Measurements from ENCODE around the gene NME3.

The NME3 gene

GRCh38 chr16:1745181-1745899, 26.0 kb downstream of the NME3 start:
- H3K4me3 ChIP-seq (ENCODE audit: low read depth, low read length): peak overlapping the region; percentile 21
- in situ Hi-C loops (cut with HindIII; ENCODE audit: low sequenced_read_pairs): loop anchor here (10.0 kb wide), 1 partner anchor 61 kb away; no protein-coding TSS in a partner anchor
- peak; percentile 78 for DNase-seq (ENCODE audit: low read depth)
- no peak for TF ChIP-seq CTCF (IDR thresholded peaks at IDR 0.05; ENCODE audit: low read depth, low read length, missing control alignments)

- no peak overlapping the region for H3K4me3 ChIP-seq (ENCODE audit: low read depth, low read length)
- TF ChIP-seq CTCF (IDR thresholded peaks at IDR 0.05; ENCODE audit: low read depth, low read length, missing control alignments): no peak
- no peak for DNase-seq (ENCODE audit: low read depth)
- in situ Hi-C loops (cut with HindIII; ENCODE audit: low sequenced_read_pairs): loop anchor here (10.0 kb wide), 1 partner anchor 60 kb away; no protein-coding TSS in a partner anchor
Observed at GRCh38 chr16:1744338-1744840, 27.0 kb downstream of the NME3 start.

DNA sequence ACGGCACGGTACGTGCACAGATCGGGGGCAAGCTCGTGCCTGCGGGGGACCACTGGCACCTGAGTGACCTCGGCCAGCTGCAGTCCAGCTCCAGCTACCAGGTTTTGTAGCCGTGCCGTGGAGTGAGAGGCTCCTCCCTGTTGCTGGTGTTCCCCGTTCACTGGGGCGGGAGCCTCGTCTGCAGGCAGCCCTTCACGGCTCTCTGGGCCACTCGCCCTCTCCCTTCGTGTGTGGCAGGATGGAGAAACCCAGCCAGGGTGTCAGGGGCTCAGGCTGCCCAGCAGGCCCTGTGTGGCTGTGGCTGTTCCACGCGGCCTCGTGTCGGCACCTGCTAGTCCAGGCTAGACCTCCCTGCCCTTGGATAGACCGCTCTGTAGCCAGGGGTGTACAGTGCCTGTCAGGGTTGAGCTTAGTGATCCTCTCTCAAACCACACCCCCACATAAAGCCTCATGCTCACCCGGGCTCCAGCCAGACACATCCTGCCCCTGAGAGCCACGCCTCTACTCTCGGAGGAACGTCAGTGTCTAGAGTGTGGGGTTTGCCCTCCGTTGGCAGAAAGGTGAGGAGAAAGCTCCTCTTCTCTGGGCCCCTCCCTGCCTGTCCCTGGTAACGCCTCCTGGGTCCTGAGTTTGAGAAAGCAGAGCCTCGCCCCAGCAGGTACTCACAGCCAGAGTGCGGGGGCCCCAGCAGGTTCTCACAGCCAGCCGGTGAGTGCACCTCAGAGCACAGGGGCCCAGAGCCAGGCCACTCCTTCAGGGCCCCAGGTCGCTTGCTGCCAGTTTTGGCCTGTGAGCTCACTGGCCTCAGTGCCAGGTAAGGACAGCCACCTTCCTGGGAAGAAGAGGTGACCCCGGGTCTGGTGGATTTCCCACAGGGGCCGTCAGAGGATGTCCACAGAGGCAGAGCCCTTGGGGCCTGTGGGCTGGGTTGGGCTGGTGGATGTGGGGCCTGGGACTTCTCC, 27.7 kb downstream of the NME3 start:
- DNase-seq (ENCODE audit: low read depth): no peak
- TF ChIP-seq CTCF (IDR thresholded peaks at IDR 0.05; ENCODE audit: low read depth, low read length, missing control alignments): no peak
- in situ Hi-C loops (cut with HindIII; ENCODE audit: low sequenced_read_pairs): loop anchor here (10.0 kb wide), 1 partner anchor 59 kb away; no protein-coding TSS in a partner anchor
- no peak overlapping the region for H3K4me3 ChIP-seq (ENCODE audit: low read depth, low read length)

GRCh38 chr16:1741553-1742165, 29.7 kb downstream of the NME3 start:
- no peak for DNase-seq (ENCODE audit: low read depth)
- no peak overlapping the region for H3K4me3 ChIP-seq (ENCODE audit: low read depth, low read length)
- TF ChIP-seq CTCF (IDR thresholded peaks at IDR 0.05; ENCODE audit: low read depth, low read length, missing control alignments): no peak
- in situ Hi-C loops (cut with HindIII; ENCODE audit: low sequenced_read_pairs): loop anchor here (10.0 kb wide), 1 partner anchor 57 kb away; no protein-coding TSS in a partner anchor

DNA sequence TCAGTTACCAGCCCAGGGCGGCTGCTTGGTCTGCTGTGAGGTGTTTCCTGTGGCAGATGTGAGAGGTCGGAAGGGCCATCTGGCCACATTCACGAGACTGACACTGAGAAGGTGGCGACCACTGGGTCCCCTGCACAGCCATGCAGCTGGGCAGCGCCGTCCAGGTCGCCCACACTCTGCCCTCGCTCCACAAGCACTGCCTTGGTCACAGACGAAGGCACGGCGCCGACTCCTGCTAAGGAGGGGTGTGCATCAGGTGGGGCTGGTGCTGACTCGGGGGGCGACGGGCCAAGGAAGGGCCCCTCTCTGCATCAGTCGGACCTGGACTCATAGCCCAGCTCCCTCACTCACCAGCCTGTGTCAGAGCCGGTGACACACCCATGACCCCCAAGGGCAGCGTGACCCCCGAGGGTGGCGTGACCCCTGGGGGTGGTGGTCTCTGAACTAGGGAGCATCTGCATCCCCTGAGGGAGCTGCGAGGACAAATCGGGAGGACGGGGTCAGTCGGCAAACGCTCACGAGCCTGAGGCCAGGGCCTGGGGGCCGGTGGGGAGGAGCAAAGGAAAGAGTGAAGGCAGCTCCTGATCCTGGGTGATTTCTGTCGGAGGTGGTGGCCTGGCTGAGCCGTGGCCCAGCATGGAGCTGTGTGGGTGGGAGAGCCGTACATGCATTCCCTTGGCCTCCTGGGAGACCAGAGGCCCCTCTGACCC, 30.4 kb downstream of the NME3 start:
- no peak for TF ChIP-seq CTCF (IDR thresholded peaks at IDR 0.05; ENCODE audit: low read depth, low read length, missing control alignments)
- H3K4me3 ChIP-seq (ENCODE audit: low read depth, low read length): no peak overlapping the region
- in situ Hi-C loops (cut with HindIII; ENCODE audit: low sequenced_read_pairs): loop anchor here (10.0 kb wide), 1 partner anchor 56 kb away; no protein-coding TSS in a partner anchor
- no peak for DNase-seq (ENCODE audit: low read depth)

Measured in astrocyte of the cerebellum (primary cell).